Natural killer cell (primary cell): ENCODE measurements around the gene ZNF107. TPM values are rescaled to one million over a fixed set of nuclear protein-coding genes. Genes with fewer than 3 reads are reported as not detected.
"Not testable (repeated sequence)": the region's sequence is repeated elsewhere in the genome, so short reads cannot be mapped to it uniquely, and the experiment has no call there.

ENCODE experiments used
- ATAC-seq, 3 donors: fragments of 150-1000 bp in 2 of 3; fragments of 200-7000 bp in 1 of 3; cut with Tn5 transposase; 1 replicate in 1 of 3; 2 replicates in 2 of 3; pipeline ENCODE4 v1.10.0; 2021; ENCODE audit warnings: mild to moderate bottlenecking in 2 of 3, moderate library complexity in 2 of 3
- DNase-seq, 2 donors: peaks; one replicate each; pipeline versions ENCODE4 v3.0.0 to v3.0.0-alpha.2; 2013 to 2021; ENCODE audit warnings: mixed read lengths in 1 of 2
- H3K27ac ChIP-seq: one replicate; pipeline ENCODE4 v1.5.1; 2013; ENCODE audit warnings: mild to moderate bottlenecking, low read length
- H3K27me3 ChIP-seq: one replicate; pipeline ENCODE4 v1.6.1; 2013; ENCODE audit warnings: low read length; ENCODE audit not compliant: control insufficient read depth, insufficient read depth
- H3K36me3 ChIP-seq: one replicate; pipeline ENCODE4 v1.6.1; 2013; ENCODE audit warnings: low read length; ENCODE audit not compliant: control insufficient read depth, insufficient read depth
- H3K4me1 ChIP-seq: one replicate; pipeline ENCODE4 v1.6.1; 2013; ENCODE audit warnings: low read length; ENCODE audit not compliant: control insufficient read depth, insufficient read depth
- H3K4me3 ChIP-seq: one replicate; pipeline ENCODE4 v1.5.1; 2013; ENCODE audit warnings: low read length
- H3K9me3 ChIP-seq: one replicate; pipeline ENCODE4 v1.6.1; 2013; ENCODE audit warnings: low read length; ENCODE audit not compliant: control insufficient read depth, insufficient read depth
- H3K27ac Mint-ChIP-seq, 2 donors: one replicate each; pipeline ENCODE4 v1.8.0; 2022; ENCODE audit warnings: mild to moderate bottlenecking in 2 of 2, mixed read lengths in 2 of 2, moderate library complexity in 1 of 2
- H3K27me3 Mint-ChIP-seq, 2 donors: one replicate each; pipeline ENCODE4 v1.8.0; 2022; ENCODE audit warnings: low read depth in 2 of 2, mixed read lengths in 2 of 2
- H3K36me3 Mint-ChIP-seq: one replicate; pipeline ENCODE4 v1.8.0; 2022; ENCODE audit warnings: mixed read lengths
- H3K4me1 Mint-ChIP-seq, 2 donors: one replicate each; pipeline ENCODE4 v1.8.0; 2022; ENCODE audit warnings: mixed read lengths in 2 of 2
- H3K4me3 Mint-ChIP-seq: one replicate; pipeline ENCODE4 v1.8.0; 2022; ENCODE audit warnings: mild to moderate bottlenecking, moderate library complexity, mixed read lengths
- H3K9me3 Mint-ChIP-seq, 2 donors: one replicate each; pipeline ENCODE4 v1.8.0; 2022; ENCODE audit warnings: mixed read lengths in 2 of 2
- CTCF ChIP-seq: fragments of 200-600 bp; IDR thresholded peaks from one replicate; pipeline ENCODE4 v1.8.0; 2022; ENCODE audit warnings: antibody characterized with exemption
- WGBS: methylation state at CpG from one replicate; pipeline ENCODE4 v1.1.7; 2013; ENCODE audit warnings: missing lambda C conversion rate; ENCODE audit not compliant: insufficient coverage; 5-methylcytosine and 5-hydroxymethylcytosine counted together
- intact Hi-C: fragments of 100-400 bp; cut with micrococcal nuclease; formaldehyde crosslinking; loops from one replicate; pipeline ENCODE4 v1.14.2; 2022
- total RNA-seq, 4 donors: library from RNA; stranded (reverse); fragments of 120-200 nt in 1 of 4; gene quantifications; one replicate each; pipeline versions ENCODE4 v1.2.3 to v1.2.4, GENCODE V29; 2013 to 2022

ZNF107 gene
- total RNA-seq, 3 donors from 2014 or later (not counting 1 experiment from before 2014, with no cell fraction given) = 10.3 to 13.3 (median 10.4) TPM

GRCh38 chr7:64729089-64729848 lies 63.3 kb downstream of the ZNF107 start:
- H3K27me3 Mint-ChIP-seq = no peaks in the 10 kb centered on the region
- H3K4me1 Mint-ChIP-seq = no peaks in the 10 kb centered on the region
- H3K9me3 ChIP-seq = peaks cover 13% of the 10 kb centered on the region
- no peak overlapping the region for H3K4me3 Mint-ChIP-seq
- peaks cover 15 to 21% of the 10 kb centered on the region in 2 donors for H3K9me3 Mint-ChIP-seq
- H3K36me3 ChIP-seq = no peaks in the 10 kb centered on the region
- no peak overlapping the region for H3K27ac ChIP-seq
- ATAC-seq = no peak
- intact Hi-C loops = no loop called here
- no peak overlapping the region for H3K4me3 ChIP-seq
- no peaks in the 10 kb centered on the region for H3K4me1 ChIP-seq
- no peak for DNase-seq
- WGBS = 81% methylated on average over 3 of the region's 3 CpGs
- peaks cover 6% of the 10 kb centered on the region for H3K36me3 Mint-ChIP-seq
- H3K27ac Mint-ChIP-seq = no peak overlapping the region
- H3K27me3 ChIP-seq = no peaks in the 10 kb centered on the region
- TF ChIP-seq CTCF = no peak

- WGBS = 96% methylated on average over 8 of the region's 8 CpGs
Measured at GRCh38 chr7:64733550-64734240, 67.8 kb downstream of the ZNF107 start.

DNA sequence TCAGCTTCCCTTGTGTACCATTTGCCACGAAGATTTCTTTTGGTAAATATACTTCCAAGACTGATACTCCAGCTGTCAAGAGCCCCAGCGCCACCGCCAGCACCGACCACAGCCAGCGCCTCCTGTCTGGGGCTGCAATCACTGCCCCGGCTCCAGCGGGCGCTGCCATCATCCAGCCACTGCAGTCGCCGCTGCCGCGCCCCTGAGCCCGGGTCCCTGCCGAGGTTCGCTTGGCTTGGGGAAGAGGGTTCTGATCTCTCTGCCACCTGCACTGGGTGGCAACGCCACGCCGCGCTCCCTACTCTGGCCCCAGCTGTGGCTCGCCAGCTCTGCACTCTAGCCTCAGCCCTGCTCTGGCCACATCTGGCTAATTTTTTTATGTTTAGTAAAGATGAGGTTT lies 70.6 kb downstream of the ZNF107 start:
- Mint-ChIP-seq H3K36me3 (no peaks in the 10 kb centered on the region), H3K4me1 (no peaks in the 10 kb centered on the region), H3K4me3 (no peak overlapping the region), H3K27ac (no peak overlapping the region), H3K27me3 (no peaks in the 10 kb centered on the region), H3K9me3 (no peaks in the 10 kb centered on the region)
- 93% methylated on average over 19 of the region's 20 CpGs for WGBS
- no peak for TF ChIP-seq CTCF
- Histone ChIP-seq H3K4me1 (no peaks in the 10 kb centered on the region), H3K36me3 (no peaks in the 10 kb centered on the region), H3K27ac (no peak overlapping the region), H3K9me3 (peaks cover 3% of the 10 kb centered on the region), H3K4me3 (no peak overlapping the region), H3K27me3 (no peaks in the 10 kb centered on the region)
- intact Hi-C loops = no loop called here
- ATAC-seq (no peak), DNase-seq (no peak)

More at GRCh38 chr7:64733550-64734240, 67.8 kb downstream of the ZNF107 start:
- H3K4me3 ChIP-seq = no peak overlapping the region
- ATAC-seq (no peak), DNase-seq (no peak)
- intact Hi-C loops = no loop called here
- Mint-ChIP-seq H3K27me3 (no peaks in the 10 kb centered on the region), H3K4me1 (no peaks in the 10 kb centered on the region), H3K4me3 (no peak overlapping the region), H3K9me3 (peaks cover under 1 to 2% of the 10 kb centered on the region in 2 donors), H3K27ac (no peak overlapping the region), H3K36me3 (no peaks in the 10 kb centered on the region)
- peaks cover 13% of the 10 kb centered on the region for H3K9me3 ChIP-seq
- TF ChIP-seq CTCF = no peak
- H3K27ac ChIP-seq = no peak overlapping the region
- no peaks in the 10 kb centered on the region for H3K4me1 ChIP-seq
- no peaks in the 10 kb centered on the region for H3K36me3 ChIP-seq
- no peaks in the 10 kb centered on the region for H3K27me3 ChIP-seq

DNA sequence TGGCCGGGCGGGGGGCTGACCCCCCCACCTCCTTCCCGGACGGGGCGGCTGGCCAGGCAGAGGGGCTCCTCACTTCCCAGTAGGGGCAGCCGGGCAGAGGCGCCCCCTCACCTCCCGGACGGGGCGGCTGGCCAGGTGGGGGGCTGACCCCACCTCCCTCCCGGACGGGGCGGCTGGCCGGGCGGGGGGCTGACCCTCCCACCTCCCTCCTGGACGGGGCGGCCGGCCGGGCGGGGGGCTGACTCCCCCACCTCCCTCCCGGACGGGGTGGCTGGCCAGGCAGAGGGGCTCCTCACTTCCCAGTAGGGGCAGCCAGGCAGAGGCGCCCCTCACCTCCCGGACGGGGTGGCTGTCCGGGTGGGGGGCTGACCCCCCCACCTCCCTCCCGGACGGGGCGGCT lies 72.5 kb downstream of the ZNF107 start:
- H3K4me3 ChIP-seq, H3K4me1 ChIP-seq, H3K4me3 Mint-ChIP-seq, H3K36me3 ChIP-seq, H3K27me3 Mint-ChIP-seq, H3K9me3 Mint-ChIP-seq, DNase-seq, H3K27ac ChIP-seq, intact Hi-C loops, H3K9me3 ChIP-seq, H3K27me3 ChIP-seq, H3K36me3 Mint-ChIP-seq, H3K4me1 Mint-ChIP-seq, ATAC-seq, H3K27ac Mint-ChIP-seq: not testable (repeated sequence)
- WGBS = 84% methylated on average over 5 of the region's 29 CpGs

- H3K4me3 ChIP-seq, H3K36me3 ChIP-seq, H3K27ac Mint-ChIP-seq, ATAC-seq, intact Hi-C loops, H3K4me1 ChIP-seq, H3K36me3 Mint-ChIP-seq, DNase-seq, H3K27me3 ChIP-seq, H3K4me1 Mint-ChIP-seq, H3K27ac ChIP-seq, H3K9me3 Mint-ChIP-seq, H3K9me3 ChIP-seq, H3K4me3 Mint-ChIP-seq, H3K27me3 Mint-ChIP-seq: not testable (repeated sequence)
- WGBS = 91% methylated on average over 29 of the region's 29 CpGs
Measured at GRCh38 chr7:64738953-64739352, 73.0 kb downstream of the ZNF107 start.
